ENCODE data around the gene GRIN2B.

GRIN2B gene

DNA sequence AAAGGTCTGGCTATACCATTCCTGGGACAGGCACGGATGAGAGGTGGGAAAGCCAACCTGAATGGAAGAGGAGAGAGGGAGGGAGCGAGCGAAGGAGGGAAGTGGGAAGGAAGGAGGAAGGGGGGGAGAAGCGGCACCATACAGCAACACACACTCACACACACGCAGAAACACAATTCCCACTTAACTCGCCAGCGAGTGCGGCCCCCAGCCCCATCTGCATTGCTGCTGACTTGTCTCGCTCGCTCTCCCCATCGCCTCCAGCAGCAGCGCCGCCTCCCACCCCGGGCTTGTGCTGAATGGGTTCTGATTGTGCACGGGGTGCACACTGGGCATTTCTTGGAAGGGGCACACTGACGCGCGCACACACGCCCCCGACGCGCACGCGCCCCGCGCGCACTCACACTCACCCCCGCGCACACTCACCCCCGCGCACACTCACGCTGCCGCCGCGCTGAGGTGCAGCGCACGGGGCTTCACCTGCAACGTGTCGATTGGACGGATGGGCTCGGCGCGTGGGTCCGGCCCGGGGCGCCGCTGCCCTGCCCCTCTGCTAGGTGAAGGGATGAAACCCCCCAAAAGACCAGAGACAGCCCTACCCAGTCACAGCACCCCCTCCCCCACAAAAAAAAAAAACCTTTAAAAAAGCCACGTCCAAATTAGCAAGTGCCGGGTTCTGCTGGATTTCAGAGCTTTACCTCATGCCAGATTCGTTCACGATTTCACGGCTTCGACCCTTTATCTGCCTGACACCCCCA lies 685 bp downstream of the GRIN2B start:
- Histone ChIP-seq H3K4me1 (no peaks in the 10 kb centered on the region), H3K9ac (no peak overlapping the region), H2AFZ (peak overlapping the region; percentile 28), H3K27me3 (ENCODE audit: control insufficient read depth, insufficient read depth, low read length) (peaks cover 4% of the 10 kb centered on the region), H3K9me3 (ENCODE audit: control insufficient read depth, low read length) (no peaks in the 10 kb centered on the region), H3K79me2 (no peaks in the 10 kb centered on the region), H3K4me3 (ENCODE audit: low read depth, low read length) (peak overlapping the region; percentile 18), H3K27ac (no peak overlapping the region), H3K4me2 (ENCODE audit: low read length) (peak overlapping the region; percentile 42), H3K36me3 (ENCODE audit: control insufficient read depth, insufficient read depth, low read length) (no peaks in the 10 kb centered on the region)
- TF ChIP-seq, protein P1, sequence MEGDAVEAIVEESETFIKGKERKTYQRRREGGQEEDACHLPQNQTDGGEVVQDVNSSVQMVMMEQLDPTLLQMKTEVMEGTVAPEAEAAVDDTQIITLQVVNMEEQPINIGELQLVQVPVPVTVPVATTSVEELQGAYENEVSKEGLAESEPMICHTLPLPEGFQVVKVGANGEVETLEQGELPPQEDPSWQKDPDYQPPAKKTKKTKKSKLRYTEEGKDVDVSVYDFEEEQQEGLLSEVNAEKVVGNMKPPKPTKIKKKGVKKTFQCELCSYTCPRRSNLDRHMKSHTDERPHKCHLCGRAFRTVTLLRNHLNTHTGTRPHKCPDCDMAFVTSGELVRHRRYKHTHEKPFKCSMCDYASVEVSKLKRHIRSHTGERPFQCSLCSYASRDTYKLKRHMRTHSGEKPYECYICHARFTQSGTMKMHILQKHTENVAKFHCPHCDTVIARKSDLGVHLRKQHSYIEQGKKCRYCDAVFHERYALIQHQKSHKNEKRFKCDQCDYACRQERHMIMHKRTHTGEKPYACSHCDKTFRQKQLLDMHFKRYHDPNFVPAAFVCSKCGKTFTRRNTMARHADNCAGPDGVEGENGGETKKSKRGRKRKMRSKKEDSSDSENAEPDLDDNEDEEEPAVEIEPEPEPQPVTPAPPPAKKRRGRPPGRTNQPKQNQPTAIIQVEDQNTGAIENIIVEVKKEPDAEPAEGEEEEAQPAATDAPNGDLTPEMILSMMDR (IDR thresholded peaks at IDR 0.05): no peak

- H3K9ac ChIP-seq: no peak overlapping the region
- H3K9me3 ChIP-seq (ENCODE audit: control insufficient read depth, low read length): no peaks in the 10 kb centered on the region
- TF ChIP-seq, protein P1 (IDR thresholded peaks at IDR 0.05): no peak
- H2AFZ ChIP-seq: no peak overlapping the region
- no peaks in the 10 kb centered on the region for H3K4me1 ChIP-seq
- H3K4me2 ChIP-seq (ENCODE audit: low read length): peak overlapping the region; percentile 42
- H3K36me3 ChIP-seq (ENCODE audit: control insufficient read depth, insufficient read depth, low read length): no peaks in the 10 kb centered on the region
- peaks cover 4% of the 10 kb centered on the region for H3K27me3 ChIP-seq (ENCODE audit: control insufficient read depth, insufficient read depth, low read length)
- no peaks in the 10 kb centered on the region for H3K79me2 ChIP-seq
- H3K4me3 ChIP-seq (ENCODE audit: low read depth, low read length): no peak overlapping the region
- no peak overlapping the region for H3K27ac ChIP-seq
Measured at GRCh38 chr12:13979772-13980378, 1.5 kb downstream of the GRIN2B start.

- Histone ChIP-seq H3K27me3 (ENCODE audit: control insufficient read depth, insufficient read depth, low read length) (peaks cover 4% of the 10 kb centered on the region), H3K9me3 (ENCODE audit: control insufficient read depth, low read length) (no peaks in the 10 kb centered on the region), H2AFZ (no peak overlapping the region), H3K27ac (no peak overlapping the region), H3K9ac (no peak overlapping the region), H3K4me3 (ENCODE audit: low read depth, low read length) (no peak overlapping the region), H3K4me2 (ENCODE audit: low read length) (no peak overlapping the region), H3K4me1 (no peaks in the 10 kb centered on the region), H3K36me3 (ENCODE audit: control insufficient read depth, insufficient read depth, low read length) (no peaks in the 10 kb centered on the region), H3K79me2 (no peaks in the 10 kb centered on the region)
- TF ChIP-seq, protein P1 (IDR thresholded peaks at IDR 0.05): no peak
Measured at GRCh38 chr12:13978876-13979275, 2.5 kb downstream of the GRIN2B start.

- no peaks in the 10 kb centered on the region for H3K79me2 ChIP-seq
- no peaks in the 10 kb centered on the region for H3K36me3 ChIP-seq (ENCODE audit: control insufficient read depth, insufficient read depth, low read length)
- no peak overlapping the region for H3K27ac ChIP-seq
- no peaks in the 10 kb centered on the region for H3K9me3 ChIP-seq (ENCODE audit: control insufficient read depth, low read length)
- H3K9ac ChIP-seq: no peak overlapping the region
- TF ChIP-seq, protein P1 (IDR thresholded peaks at IDR 0.05): no peak
- H3K27me3 ChIP-seq (ENCODE audit: control insufficient read depth, insufficient read depth, low read length): peaks cover 4% of the 10 kb centered on the region
- H3K4me3 ChIP-seq (ENCODE audit: low read depth, low read length): no peak overlapping the region
- H2AFZ ChIP-seq: no peak overlapping the region
- no peak overlapping the region for H3K4me2 ChIP-seq (ENCODE audit: low read length)
- H3K4me1 ChIP-seq: no peaks in the 10 kb centered on the region
Measured at GRCh38 chr12:13976880-13977279, 4.5 kb downstream of the GRIN2B start.

Data from parathyroid adenoma (tissue), 2 donors.